ENCODE results near the gene FBXO45.
A peak's percentile ranks its signal among the peaks of the same experiment; 100 is the strongest.
"Not testable (repeated sequence)": the region's sequence is repeated elsewhere in the genome, so short reads cannot be mapped to it uniquely, and the experiment has no call there.

FBXO45 gene

GRCh38 chr3:196558476-196558875, 10.0 kb upstream of the FBXO45 start:
- no peak for DNase-seq

- DNase-seq = no peak
Measured at GRCh38 chr3:196559826-196560225, 8.6 kb upstream of the FBXO45 start.

GRCh38 chr3:196563721-196564225, 4.7 kb upstream of the FBXO45 start:
- no peak for DNase-seq

- peak; percentile 1 for DNase-seq
Measured at GRCh38 chr3:196569003-196569516, 600 bp downstream of the FBXO45 start.

- DNase-seq = not testable (repeated sequence)
Measured at GRCh38 chr3:196570332-196570731, 1.9 kb downstream of the FBXO45 start.

GRCh38 chr3:196572389-196572788, 3.9 kb downstream of the FBXO45 start:
- DNase-seq = no peak

GRCh38 chr3:196585044-196585757, 16.7 kb downstream of the FBXO45 start:
- DNase-seq = peak; percentile 18

- DNase-seq = no peak
Measured at GRCh38 chr3:196590279-196590678, 21.8 kb downstream of the FBXO45 start.

GRCh38 chr3:196596355-196596754, 27.9 kb downstream of the FBXO45 start:
- DNase-seq = no peak

GRCh38 chr3:196597971-196598733, 29.7 kb downstream of the FBXO45 start:
- not testable (repeated sequence) for DNase-seq

GRCh38 chr3:196599734-196600128, 31.3 kb downstream of the FBXO45 start:
- DNase-seq = no peak

GRCh38 chr3:196600359-196600758, 31.9 kb downstream of the FBXO45 start:
- no peak for DNase-seq

- no peak for DNase-seq
Measured at GRCh38 chr3:196602673-196603072, 34.2 kb downstream of the FBXO45 start.

- no peak for DNase-seq
Measured at GRCh38 chr3:196603683-196604082, 35.2 kb downstream of the FBXO45 start.

- peak; percentile 30 for DNase-seq
Measured at GRCh38 chr3:196604548-196604947, 36.1 kb downstream of the FBXO45 start.

GRCh38 chr3:196608693-196609092, 40.2 kb downstream of the FBXO45 start:
- DNase-seq = no peak

GRCh38 chr3:196609343-196609775, 40.9 kb downstream of the FBXO45 start:
- peak; percentile 95 for DNase-seq

GRCh38 chr3:196609805-196610515, 41.5 kb downstream of the FBXO45 start:
- no peak for DNase-seq

GRCh38 chr3:196611761-196612483, 43.5 kb downstream of the FBXO45 start:
- DNase-seq = no peak

GRCh38 chr3:196615234-196615633, 46.8 kb downstream of the FBXO45 start:
- not testable (repeated sequence) for DNase-seq

- DNase-seq = no peak
Measured at GRCh38 chr3:196617256-196617655, 48.8 kb downstream of the FBXO45 start.

- peak; percentile 30 for DNase-seq
Measured at GRCh38 chr3:196619223-196619622, 50.8 kb downstream of the FBXO45 start.
